GM19238 (cell line): ENCODE measurements around the gene OSGEP.
"Not testable (repeated sequence)": the region's sequence is repeated elsewhere in the genome, so short reads cannot be mapped to it uniquely, and the experiment has no call there.

Experiments
- DNase-seq: peaks from one replicate; pipeline ENCODE4 v3.0.0; 2011; ENCODE audit warnings: low spot score; ENCODE audit not compliant: insufficient read length

Gene OSGEP

GRCh38 chr14:20469890-20470602 lies 15.4 kb upstream of the OSGEP start:
- no peak for DNase-seq

DNA sequence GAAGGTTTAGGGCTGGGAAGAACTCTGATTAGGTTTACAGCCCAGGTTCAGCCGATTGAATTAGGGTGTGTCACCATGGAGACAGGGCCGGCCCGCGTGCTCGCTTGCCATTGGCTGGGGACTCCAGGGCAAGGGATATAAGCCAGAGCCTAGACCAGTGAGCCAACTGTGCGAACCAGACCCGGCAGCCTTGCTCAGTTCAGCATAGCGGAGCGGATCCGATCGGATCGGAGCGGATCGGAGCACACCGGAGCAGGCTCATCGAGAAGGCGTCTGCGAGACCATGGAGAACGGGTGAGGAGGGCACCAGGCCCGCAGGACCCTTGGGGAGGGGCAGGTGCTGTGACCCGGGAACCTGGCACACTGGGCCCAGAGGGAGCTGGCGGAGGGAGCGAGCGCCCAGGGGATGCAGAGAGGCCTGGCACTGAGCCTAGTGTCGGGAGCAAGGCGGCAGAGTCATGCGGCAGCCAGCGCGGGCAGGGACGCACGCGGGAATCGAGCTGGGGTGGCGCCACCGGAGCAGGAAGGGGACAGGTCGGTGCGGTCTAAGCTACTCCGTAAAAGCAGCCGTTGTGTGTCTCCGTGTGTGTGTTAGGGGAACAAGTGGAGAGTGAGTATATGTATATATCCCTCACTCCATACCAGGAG lies 14.8 kb upstream of the OSGEP start, which contains the start of gene PNP:
Gene PNP (plus strand): TSS at position 165 of the 648 bp plus-strand sequence. CDS start 119 bp downstream, at position 284.
- peak; percentile 92 for DNase-seq

- DNase-seq: no peak
Measured at GRCh38 chr14:20468764-20469241, 14.2 kb upstream of the OSGEP start.

DNA sequence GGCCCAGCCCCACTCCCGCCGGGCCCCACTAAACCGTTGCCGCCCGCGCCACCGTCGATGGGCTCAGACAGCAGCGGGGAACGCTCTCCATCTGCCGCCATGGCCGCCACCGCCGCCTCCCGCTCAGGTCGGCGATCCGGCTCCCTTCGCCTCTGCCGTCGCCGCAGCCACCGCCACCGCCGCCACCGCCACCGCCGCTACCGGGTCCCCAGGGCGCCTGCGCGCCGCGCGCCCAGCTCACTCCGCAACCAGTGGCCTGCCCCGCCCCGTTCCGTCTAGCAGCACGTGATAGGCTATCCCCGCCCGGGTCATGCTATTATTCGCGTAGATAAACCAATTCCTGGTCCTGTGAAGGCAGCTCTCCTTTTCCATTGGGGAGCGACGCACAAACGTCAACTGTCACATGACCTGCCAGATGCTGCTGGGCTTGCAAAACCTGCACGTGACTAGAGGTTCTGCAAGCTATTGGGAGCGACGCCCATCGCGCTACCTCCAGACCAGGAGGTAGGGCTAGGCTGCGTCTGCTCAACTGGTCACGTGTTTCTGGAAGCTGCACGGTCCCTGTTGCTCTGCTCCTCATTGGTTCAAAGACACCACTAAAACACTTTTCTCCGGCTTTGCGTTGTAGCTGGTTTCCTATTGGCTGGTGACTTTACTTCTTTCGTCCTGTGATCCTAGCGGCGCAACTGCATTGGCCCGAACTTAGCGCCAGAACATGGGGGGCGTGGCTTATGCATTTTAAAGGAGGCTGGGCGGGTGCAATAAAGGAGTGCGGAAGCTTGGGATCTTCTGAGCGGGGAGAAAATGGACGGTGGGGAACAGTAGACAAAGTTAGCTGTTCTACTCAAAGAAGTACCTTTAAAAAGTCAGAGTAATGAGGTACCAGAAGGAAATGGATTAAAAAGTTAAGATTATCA lies 6.9 kb upstream of the OSGEP start, which contains the start of gene PIP4P1:
Gene PIP4P1 (minus strand): TSS at position 210 of the 917 bp plus-strand sequence. CDS start 109 bp downstream, at position 101.
- peak; percentile 83 for DNase-seq

DNA sequence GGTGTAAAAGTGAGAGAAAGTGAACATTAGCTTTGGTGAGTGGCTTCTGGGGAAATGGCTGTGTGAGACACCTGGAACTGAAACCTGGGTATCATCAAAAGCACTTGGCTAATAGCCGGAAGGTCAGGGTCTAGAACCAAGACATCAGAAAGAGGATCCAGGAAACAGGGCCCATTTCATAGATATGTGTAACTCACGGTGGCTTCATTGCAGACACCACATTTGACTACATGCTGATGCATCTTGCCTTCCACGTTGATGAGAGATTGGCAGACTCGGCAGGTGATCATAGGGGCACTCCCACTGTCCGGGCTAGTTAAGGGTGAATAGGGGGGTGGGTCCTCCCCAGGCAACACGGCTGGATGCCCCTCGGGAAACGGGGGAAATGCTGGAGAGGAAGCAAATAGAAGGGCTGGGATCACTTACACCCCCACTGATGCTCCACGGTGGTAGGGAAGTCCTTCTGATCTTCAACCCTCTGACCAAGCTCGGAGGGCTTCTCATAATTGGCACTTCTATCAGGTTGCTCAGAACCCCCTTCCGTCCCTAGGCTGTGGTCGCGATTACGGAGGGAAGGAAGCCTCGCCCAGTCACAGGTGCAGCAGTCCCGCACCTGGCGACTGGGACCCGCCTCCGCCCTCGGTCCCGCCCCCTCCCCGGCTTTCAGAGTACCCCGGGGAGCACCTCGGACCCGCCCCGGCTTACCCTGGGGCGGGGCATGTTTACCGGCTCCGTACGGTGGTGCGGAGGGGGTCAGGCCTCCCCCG lies 6.0 kb upstream of the OSGEP start:
- DNase-seq: no peak

- DNase-seq: no peak
Measured at GRCh38 chr14:20458031-20458789, 3.6 kb upstream of the OSGEP start.

- no peak for DNase-seq
Measured at GRCh38 chr14:20456971-20457370, 2.4 kb upstream of the OSGEP start.

DNA sequence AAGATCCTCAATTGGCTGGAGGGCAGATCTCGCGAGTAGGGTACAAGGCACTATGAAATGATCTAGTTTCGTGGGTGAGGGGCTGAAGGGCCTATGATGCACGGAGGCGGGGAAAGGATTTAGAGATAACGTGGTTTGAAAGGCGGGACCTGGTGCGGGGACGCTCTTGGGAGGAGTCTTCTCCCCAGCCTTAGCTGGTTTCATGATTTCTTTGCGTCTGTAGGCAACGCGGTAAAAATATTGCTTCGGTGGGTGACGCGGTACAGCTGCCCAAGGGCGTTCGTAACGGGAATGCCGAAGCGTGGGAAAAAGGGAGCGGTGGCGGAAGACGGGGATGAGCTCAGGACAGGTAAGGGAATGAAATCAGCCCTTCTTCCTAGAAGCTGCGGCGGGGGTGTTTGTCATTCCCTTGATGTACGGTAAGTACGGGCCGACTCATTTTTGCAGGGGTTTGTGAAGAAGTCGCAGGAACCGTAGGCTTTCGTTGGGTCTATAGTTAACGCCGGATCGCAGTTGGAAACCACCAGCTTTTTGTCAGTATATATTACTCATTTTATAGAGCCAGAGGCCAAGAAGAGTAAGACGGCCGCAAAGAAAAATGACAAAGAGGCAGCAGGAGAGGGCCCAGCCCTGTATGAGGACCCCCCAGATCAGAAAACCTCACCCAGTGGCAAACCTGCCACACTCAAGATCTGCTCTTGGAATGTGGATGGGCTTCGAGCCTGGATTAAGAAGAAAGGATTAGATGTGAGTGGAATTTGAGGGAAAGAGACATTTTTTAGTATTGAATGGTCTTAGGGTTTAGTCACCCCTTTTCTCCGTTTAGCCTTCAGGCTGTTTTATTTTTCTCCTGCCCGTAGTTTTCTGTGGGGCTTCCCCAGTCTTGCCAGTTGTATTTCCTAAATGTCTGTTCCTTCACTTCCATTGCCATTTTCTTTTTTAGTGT lies 1.0 kb upstream of the OSGEP start:
- no peak for DNase-seq

DNA sequence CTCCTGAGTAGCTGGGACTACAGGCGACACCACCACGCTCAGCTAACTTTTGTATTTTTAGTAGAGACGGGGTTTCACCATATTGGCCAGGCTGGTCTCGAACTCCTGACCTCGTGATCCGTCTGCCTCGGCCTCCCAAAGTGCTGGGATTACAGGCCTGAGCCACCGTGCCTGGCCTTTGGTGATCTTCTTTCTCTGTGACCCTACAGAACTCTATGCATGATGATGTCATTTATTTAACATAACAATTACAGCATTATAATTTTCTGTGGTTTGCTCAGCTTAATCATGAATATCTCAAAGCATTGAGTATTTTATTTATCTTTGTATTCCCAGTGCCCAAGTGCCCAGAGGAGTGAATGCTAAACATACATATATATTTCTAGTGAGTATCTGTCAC lies 1.8 kb downstream of the OSGEP start:
- DNase-seq: not testable (repeated sequence)

- no peak for DNase-seq
Measured at GRCh38 chr14:20446889-20447288, 7.7 kb downstream of the OSGEP start.

- DNase-seq: not testable (repeated sequence)
Measured at GRCh38 chr14:20443650-20444049, 11.0 kb downstream of the OSGEP start.

- DNase-seq: no peak
Measured at GRCh38 chr14:20441461-20441860, 13.2 kb downstream of the OSGEP start.

DNA sequence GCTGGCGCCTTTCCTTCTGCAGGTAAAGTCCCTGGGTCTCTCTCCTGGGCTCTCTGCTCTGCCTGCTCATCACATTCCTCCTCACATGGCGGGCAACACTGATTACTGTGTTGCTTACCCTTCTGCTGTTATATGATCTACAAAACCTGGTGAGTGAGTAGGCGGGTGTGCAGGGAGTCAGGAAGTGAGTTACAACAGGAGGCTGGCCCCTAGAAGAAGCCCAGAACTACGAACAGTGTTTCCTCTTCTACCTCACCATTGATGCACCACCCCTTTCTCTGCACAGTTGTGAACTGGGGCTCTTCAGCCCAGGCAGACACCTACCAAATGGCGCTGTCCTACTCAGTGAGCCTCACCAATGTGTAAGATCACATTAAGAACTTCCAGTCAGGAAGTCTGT lies 13.7 kb downstream of the OSGEP start:
- DNase-seq: no peak

GRCh38 chr14:20440465-20440864 lies 14.1 kb downstream of the OSGEP start:
- DNase-seq: no peak

DNA sequence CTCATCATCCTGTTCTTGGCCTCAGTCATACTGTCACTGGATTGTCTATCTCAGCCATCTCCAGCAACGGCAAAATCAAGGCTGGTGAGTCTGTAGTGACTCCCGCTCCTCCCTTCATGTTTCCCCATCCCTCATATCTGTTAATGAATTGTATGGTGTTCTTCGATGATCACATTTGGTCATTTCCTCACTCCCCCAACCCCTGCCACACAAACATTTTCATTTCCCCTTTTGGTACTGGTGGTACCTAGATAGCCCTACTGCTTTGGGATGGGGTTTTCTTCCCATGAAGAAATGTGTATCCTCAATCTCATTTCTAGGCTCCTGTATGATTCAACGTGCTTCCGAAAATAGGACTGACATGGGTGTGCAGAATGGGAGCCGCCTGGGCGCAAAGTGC lies 15.9 kb downstream of the OSGEP start:
- DNase-seq: no peak

DNA sequence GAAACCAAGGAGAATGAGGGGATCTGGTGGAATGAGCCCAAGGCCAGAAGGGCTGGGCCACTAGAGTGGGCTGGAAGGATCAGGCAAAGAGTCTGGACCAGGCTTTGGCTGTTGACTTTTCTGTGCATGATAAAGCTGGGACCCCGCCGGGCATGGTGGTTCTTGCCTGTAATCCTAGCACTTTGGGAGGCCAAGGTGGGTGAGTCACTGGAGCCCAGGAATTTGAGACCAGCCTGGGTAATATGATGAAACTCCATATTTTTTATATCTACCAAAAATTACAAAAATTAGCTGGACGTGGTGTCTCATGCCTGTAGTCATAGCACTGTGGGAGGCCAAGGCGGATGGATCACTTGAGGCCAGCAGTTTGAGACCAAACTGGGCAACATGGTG lies 18.3 kb downstream of the OSGEP start:
- no peak for DNase-seq

DNA sequence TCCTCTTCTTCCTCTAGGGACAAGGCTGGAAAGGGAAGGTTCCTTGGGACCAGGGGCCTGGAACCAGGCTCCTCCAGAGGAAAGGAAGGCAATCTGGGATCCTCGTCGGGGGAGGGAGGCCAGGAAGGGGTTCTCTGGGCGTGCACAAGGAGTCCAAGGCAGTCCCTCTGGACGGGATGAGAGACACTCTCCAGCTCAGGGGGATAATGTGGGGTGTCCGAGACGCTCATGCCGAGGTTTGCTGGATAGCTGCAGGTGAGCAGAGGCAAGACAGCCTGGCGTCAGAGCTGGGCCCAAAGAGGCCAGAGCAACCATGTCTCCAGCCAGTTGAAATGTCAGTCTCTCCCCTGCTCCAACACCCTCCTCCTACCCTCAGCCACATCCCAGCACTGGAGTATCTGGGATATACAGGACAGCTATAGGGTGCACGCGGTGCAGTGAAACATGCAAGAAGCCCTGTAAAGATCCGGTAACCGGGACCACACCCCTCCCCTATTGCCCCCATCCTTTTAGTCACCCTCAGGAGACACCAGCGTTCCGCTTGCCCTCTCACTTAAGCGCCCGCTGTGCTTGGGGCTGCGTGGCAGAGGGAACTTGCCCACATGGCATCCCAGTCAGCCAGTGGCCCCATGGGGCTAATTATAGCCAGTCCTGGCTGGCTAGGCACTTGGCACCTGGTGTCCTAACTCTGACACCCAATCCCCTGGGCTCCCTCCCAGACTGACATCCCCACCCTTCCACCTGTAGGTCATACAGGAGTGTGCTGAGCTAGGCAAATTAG lies 18.8 kb downstream of the OSGEP start, which contains the start of gene KLHL33:
Gene KLHL33 (minus strand): TSS at position 585 of the 781 bp plus-strand sequence. CDS start 355 bp downstream, at position 230.
- no peak for DNase-seq
